Hematopoietic multipotent progenitor cell treated with erythropoietin and hydrocortisone succinate and interleukin-3 and kit ligand, for 4 days (in vitro differentiated cells): ENCODE results near the gene ADD1.
A peak's percentile ranks its signal among the peaks of the same experiment; 100 is the strongest.

ENCODE experiments used
- DNase-seq: peaks from one replicate; pipeline ENCODE4 v3.0.0-alpha.2; 2015

Gene ADD1

GRCh38 chr4:2837110-2837903, 6.3 kb upstream of the ADD1 start:
- peak; percentile 58 for DNase-seq

DNA sequence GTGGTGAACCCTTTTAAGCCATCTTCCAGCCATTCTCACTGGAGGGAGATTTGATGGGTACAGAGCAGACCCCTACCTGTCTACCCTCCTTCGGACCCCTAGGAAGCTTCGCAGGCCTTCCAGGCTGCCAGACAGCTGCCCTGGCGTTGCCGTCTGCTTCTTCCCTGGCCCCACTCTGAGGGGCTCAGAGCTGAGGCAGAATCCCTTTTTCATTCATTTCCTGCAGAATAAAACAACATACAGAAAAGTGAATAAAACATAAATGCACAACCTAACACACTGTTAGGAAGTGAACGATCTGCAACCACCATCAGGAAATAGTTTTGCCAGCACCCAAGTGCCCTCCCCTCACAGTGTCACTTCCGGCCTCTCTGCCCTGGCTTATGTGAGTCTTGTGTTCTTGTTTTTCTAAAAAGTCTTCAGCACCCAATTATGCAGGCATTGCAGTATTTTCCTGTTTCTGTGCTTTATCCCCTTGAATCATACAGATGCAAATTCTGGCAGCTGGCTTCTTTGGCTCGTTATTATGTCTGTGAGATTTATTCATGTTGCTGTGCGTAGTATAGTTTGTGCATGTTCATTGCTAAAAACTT, 5.6 kb upstream of the ADD1 start:
- DNase-seq, result peak; percentile 92

DNA sequence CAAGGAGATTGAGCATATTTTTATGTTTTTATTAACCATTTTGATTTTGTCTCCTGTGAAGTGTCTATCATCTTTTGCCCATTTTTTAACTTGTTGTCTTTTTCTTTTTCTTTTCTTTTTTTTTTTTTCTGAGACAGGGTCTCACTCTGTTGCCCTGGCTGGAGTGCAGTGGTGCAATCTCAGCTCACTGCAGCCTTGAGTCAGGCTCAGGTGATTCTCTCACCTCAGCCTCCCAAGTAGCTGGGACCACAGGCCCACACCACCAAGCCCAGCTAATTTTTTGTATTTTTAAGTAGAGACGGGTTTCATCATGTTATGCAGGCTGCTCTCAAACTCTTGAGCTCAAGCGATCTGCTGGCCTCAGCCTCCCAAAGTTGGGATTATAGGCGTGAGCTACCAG, 4.6 kb upstream of the ADD1 start:
- DNase-seq, result no peak

DNA sequence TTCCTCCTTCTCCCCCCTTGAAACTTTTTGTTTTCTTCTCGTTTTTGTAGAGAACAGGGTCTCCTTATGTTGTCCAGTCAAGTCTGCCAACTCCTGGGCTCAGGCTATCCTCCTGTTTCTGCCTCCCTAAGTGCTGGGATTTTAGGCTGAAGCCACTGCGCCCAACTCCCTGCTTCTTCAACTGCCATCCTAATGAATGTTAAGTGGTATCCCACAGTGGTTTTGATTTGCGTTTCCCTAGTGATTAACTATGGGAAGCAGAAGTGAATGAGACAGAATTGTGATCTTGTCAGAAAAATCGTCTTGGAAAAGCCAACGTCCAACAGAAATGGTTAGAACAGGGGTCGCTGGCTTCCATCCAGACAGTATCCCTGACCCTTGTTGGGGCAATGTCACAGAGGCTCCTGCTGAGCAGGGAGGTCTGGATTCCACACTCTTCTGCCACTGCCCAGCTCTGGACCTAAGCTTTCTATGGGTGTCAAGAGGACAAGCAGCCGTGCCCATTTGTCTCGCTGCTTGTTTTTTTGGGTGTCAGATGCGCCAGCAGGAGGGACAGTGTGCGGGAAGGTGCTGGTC, 869 bp upstream of the ADD1 start:
- no peak for DNase-seq

DNA sequence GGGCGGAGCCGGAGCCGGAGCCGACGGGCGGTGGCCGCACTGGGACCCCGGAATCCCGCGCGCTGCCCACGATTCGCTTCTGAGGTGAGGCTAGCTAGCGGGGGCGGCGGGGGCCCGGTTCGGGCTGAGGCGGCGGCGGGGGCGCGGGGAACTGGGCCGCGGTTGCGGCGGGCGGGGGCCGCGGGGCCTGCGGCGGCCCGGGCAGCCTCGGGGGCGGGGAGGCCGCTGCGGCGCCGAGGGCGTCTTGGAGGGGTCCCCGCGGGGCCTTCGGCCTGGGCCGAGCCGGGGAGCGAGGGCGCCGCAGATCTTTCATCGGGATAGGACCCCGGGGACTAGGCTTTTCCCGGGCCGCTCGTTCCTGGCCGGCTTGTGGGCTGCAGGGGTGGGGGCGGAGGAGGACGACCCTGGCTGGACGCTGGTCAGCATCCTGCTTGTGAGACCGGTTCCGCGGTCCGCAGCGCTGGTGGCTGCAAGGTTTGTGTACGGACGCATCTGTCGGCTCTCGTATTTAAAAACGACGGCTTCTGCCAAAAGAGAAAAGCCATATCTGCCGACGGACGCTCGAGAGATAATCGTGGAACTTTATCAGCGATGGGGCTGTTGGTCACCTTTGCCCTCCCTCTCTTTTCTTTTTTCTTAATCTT, 419 bp downstream of the ADD1 start:
- peak; percentile 59 for DNase-seq

- DNase-seq, result no peak
Observed at GRCh38 chr4:2846172-2846571, 2.5 kb downstream of the ADD1 start.

DNA sequence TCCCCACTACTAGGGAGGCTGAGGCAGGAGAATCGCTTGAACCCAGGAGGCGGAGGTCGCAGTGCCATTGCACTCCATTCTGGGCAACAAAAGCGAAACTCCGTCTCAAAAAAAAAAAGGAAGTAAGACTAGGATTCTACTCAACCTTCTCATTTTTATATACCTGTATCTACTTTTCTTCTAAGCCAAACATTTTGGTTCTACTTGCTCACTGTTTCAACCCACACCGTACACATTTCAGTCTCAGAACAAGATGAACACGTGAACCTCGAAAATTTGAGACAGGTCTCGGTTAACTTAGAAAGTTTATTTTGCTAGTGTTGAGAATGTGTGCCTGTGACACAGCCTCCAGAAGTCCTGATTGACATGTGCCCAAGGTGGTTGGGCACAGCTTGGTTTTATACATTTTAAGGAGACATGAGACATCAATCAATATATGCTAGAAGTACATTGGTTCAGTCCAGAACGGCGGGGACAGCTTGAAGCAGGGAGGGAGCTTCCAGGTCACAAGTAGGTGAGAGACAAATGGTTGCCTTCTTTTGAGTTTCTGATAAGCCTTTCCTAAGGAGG, 3.7 kb downstream of the ADD1 start:
- no peak for DNase-seq

GRCh38 chr4:2848449-2848848, 4.8 kb downstream of the ADD1 start:
- peak; percentile 28 for DNase-seq

- no peak for DNase-seq
Observed at GRCh38 chr4:2849267-2850152, 5.9 kb downstream of the ADD1 start.

- DNase-seq, result peak; percentile 52
Observed at GRCh38 chr4:2850966-2851798, 7.5 kb downstream of the ADD1 start.

DNA sequence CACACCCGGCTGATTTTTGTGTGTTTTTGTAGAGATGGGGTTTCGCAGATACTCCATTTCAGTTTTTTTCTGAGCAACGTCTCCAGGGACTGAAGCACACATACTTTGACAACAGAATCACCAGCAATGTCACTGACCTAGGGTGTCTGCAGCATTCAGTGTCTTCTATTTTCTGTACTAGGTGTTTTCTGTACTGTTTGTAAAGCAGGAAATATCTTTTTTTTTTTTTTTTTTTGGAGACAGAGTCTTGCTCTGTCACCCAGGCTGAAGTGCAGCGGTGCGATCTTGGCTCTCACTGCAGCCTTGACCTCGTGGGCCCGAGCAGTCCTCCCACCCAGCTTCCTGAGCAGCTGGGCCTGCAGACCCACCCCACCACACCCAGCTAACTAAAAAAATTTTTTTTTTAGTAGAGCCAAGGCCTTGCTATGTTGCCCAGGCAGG, 8.9 kb downstream of the ADD1 start:
- DNase-seq, result peak; percentile 83

- DNase-seq, result no peak
Observed at GRCh38 chr4:2855584-2855983, 11.9 kb downstream of the ADD1 start.

- no peak for DNase-seq
Observed at GRCh38 chr4:2856266-2856665, 12.6 kb downstream of the ADD1 start.

- DNase-seq, result no peak
Observed at GRCh38 chr4:2857349-2857927, 13.8 kb downstream of the ADD1 start.

- peak; percentile 86 for DNase-seq
Observed at GRCh38 chr4:2858451-2859217, 15.0 kb downstream of the ADD1 start.

GRCh38 chr4:2859514-2859913, 15.9 kb downstream of the ADD1 start:
- no peak for DNase-seq

DNA sequence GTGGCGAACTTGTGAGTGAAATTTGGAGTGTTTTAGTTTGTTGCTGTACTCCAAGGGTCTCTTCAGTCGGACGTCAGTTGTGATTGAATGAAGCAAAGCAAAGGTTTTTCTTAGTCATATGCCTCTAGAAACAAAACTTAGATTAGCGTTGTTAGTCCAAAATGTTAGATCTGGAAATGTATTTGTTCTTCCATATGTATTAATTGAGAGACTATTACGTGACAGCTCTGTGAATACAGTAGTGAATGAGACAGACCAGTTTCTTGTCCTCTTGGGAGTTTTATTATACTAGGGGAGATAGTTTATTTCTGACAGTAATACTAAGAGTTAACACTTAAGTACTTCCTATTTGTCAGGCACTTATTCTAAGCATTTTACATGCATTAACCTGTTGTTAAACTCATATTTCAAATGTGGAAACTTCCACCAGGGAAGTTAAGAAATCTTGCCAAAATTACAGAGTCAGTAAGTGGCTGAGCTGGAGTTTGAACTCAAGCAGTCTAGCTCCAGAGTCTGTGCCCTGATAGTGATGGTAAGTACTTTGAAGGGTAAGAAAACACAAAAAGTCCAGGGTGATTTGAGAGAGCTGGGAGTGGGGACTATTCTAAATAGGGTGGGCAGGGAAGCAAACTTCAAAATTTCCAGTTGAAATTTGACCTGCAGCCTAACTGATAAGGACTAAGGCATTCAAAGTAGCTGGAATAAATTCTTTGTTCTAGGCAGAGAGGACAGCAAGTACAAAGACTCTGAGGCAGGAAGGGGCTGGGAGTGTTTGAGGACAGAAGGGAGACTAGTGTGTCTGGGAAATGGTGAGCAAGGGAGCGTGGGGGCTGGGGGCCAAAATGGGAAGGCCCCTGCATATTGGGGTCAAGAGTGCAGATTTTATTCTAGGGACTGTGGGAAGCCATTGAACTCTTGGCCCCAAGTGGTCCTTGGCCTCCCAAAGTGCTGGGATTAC, 17.0 kb downstream of the ADD1 start:
- peak; percentile 33 for DNase-seq

- DNase-seq, result no peak
Observed at GRCh38 chr4:2861631-2862436, 18.2 kb downstream of the ADD1 start.
